ENCODE data around the gene CFAP77.

The CFAP77 gene

GRCh38 chr9:132485393-132485792 is 75.4 kb downstream of the CFAP77 start:
- Histone ChIP-seq H3K18ac (ENCODE audit: low read length) (no peak overlapping the region), H3K23ac (ENCODE audit: low read length) (no peak overlapping the region), H2AK5ac (ENCODE audit: low read length) (no peak overlapping the region), H3K36me3 (ENCODE audit: control insufficient read depth in 1 of 2, insufficient read depth in 2 of 2, low read length in 2 of 2) (no peaks in the 10 kb centered on the region), H4K12ac (ENCODE audit: low read depth, low read length) (no peak overlapping the region), H3K27ac (ENCODE audit: low read depth, low read length) (no peak overlapping the region), H3K4me2 (ENCODE audit: low read length) (no peak overlapping the region), H3K27me3 (ENCODE audit: insufficient read depth, low read length) (no peaks in the 10 kb centered on the region), H3K4me3 (ENCODE audit: low read depth, low read length) (no peak overlapping the region), H2BK5ac (ENCODE audit: low read depth, low read length, poor library complexity) (no peak overlapping the region), H4K91ac (ENCODE audit: low read depth, low read length) (no peak overlapping the region), H4K8ac (ENCODE audit: low read depth, low read length) (no peak overlapping the region), H2BK12ac (ENCODE audit: low read length) (no peak overlapping the region), H3K9me3 (ENCODE audit: insufficient read depth, low read depth, low read length) (no peaks in the 10 kb centered on the region), H2BK120ac (ENCODE audit: insufficient read depth, low read length, poor library complexity) (no peak overlapping the region), H3K4ac (ENCODE audit: low read depth, low read length) (no peak overlapping the region), H3K4me1 (ENCODE audit: control insufficient read depth in 1 of 2, insufficient read depth in 2 of 2, low read length in 2 of 2) (no peaks in the 10 kb centered on the region), H3K79me1 (ENCODE audit: low read length) (no peaks in the 10 kb centered on the region), H3K14ac (ENCODE audit: low read length) (no peak overlapping the region), H3K79me2 (ENCODE audit: control insufficient read depth, insufficient read depth, low read length, poor library complexity) (no peaks in the 10 kb centered on the region), H2AFZ (ENCODE audit: insufficient read depth, low read length, poor library complexity) (no peak overlapping the region), H3K9ac (ENCODE audit: low read length) (no peak overlapping the region)
- no peak for DNase-seq
- no CpG with 5 or more reads among the region's 14 CpGs for WGBS (ENCODE audit: extremely low coverage, insufficient coverage, insufficient read length)

- Histone ChIP-seq H3K14ac (ENCODE audit: low read length) (no peak overlapping the region), H3K79me1 (ENCODE audit: low read length) (no peaks in the 10 kb centered on the region), H2BK12ac (ENCODE audit: low read length) (no peak overlapping the region), H2BK5ac (ENCODE audit: low read depth, low read length, poor library complexity) (no peak overlapping the region), H4K91ac (ENCODE audit: low read depth, low read length) (no peak overlapping the region), H3K4me3 (ENCODE audit: low read depth, low read length) (no peak overlapping the region), H3K27ac (ENCODE audit: low read depth, low read length) (no peak overlapping the region), H3K18ac (ENCODE audit: low read length) (no peak overlapping the region), H2BK120ac (ENCODE audit: insufficient read depth, low read length, poor library complexity) (no peak overlapping the region), H3K4me1 (ENCODE audit: control insufficient read depth in 1 of 2, insufficient read depth in 2 of 2, low read length in 2 of 2) (no peaks in the 10 kb centered on the region), H3K4ac (ENCODE audit: low read depth, low read length) (no peak overlapping the region), H3K9me3 (ENCODE audit: insufficient read depth, low read depth, low read length) (no peaks in the 10 kb centered on the region), H3K9ac (ENCODE audit: low read length) (no peak overlapping the region), H4K12ac (ENCODE audit: low read depth, low read length) (no peak overlapping the region), H3K4me2 (ENCODE audit: low read length) (no peak overlapping the region), H2AFZ (ENCODE audit: insufficient read depth, low read length, poor library complexity) (no peak overlapping the region), H3K36me3 (ENCODE audit: control insufficient read depth in 1 of 2, insufficient read depth in 2 of 2, low read length in 2 of 2) (no peaks in the 10 kb centered on the region), H3K27me3 (ENCODE audit: insufficient read depth, low read length) (no peaks in the 10 kb centered on the region), H3K79me2 (ENCODE audit: control insufficient read depth, insufficient read depth, low read length, poor library complexity) (no peaks in the 10 kb centered on the region), H2AK5ac (ENCODE audit: low read length) (no peak overlapping the region), H4K8ac (ENCODE audit: low read depth, low read length) (no peak overlapping the region), H3K23ac (ENCODE audit: low read length) (no peak overlapping the region)
- WGBS (ENCODE audit: extremely low coverage, insufficient coverage, insufficient read length): no CpG with 5 or more reads among the region's 32 CpGs
- no peak for DNase-seq
These were observed 76.8 kb downstream of the CFAP77 start for GRCh38 chr9:132486706-132487350.

DNA sequence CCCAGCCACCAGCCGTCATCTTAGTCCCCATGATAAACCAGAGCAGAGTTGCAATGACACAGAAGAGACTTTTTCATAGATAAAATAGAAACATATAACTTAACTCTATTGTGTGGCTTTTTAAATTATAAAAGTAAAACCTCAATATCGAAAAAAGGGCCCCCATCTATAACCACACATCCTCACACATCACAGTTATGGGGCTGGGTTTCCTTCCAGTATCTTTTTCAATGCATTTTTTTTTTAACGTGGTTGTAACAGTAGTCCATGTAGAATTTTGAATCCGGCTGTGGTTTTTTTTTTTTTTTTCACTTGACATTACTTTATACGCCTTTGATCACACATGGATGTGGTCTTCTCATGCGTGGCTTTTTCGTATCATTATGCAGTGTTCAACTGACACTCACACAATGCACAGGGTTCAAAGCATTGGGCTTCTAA is 77.4 kb downstream of the CFAP77 start:
- H3K79me1 ChIP-seq (ENCODE audit: low read length): no peaks in the 10 kb centered on the region
- H3K23ac ChIP-seq (ENCODE audit: low read length): no peak overlapping the region
- no peak overlapping the region for H3K18ac ChIP-seq (ENCODE audit: low read length)
- no peak overlapping the region for H3K4me2 ChIP-seq (ENCODE audit: low read length)
- H4K91ac ChIP-seq (ENCODE audit: low read depth, low read length): no peak overlapping the region
- DNase-seq: no peak
- H3K4me1 ChIP-seq (ENCODE audit: control insufficient read depth in 1 of 2, insufficient read depth in 2 of 2, low read length in 2 of 2): no peaks in the 10 kb centered on the region
- H2BK12ac ChIP-seq (ENCODE audit: low read length): no peak overlapping the region
- H3K79me2 ChIP-seq (ENCODE audit: control insufficient read depth, insufficient read depth, low read length, poor library complexity): no peaks in the 10 kb centered on the region
- no peak overlapping the region for H3K14ac ChIP-seq (ENCODE audit: low read length)
- H2AK5ac ChIP-seq (ENCODE audit: low read length): no peak overlapping the region
- no peak overlapping the region for H3K27ac ChIP-seq (ENCODE audit: low read depth, low read length)
- H3K9ac ChIP-seq (ENCODE audit: low read length): no peak overlapping the region
- no peak overlapping the region for H4K12ac ChIP-seq (ENCODE audit: low read depth, low read length)
- no peak overlapping the region for H3K4ac ChIP-seq (ENCODE audit: low read depth, low read length)
- no peak overlapping the region for H4K8ac ChIP-seq (ENCODE audit: low read depth, low read length)
- no CpG with 5 or more reads among the region's 7 CpGs for WGBS (ENCODE audit: extremely low coverage, insufficient coverage, insufficient read length)
- peaks cover 2% of the 10 kb centered on the region for H3K9me3 ChIP-seq (ENCODE audit: insufficient read depth, low read depth, low read length)
- H2BK120ac ChIP-seq (ENCODE audit: insufficient read depth, low read length, poor library complexity): no peak overlapping the region
- no peaks in the 10 kb centered on the region for H3K27me3 ChIP-seq (ENCODE audit: insufficient read depth, low read length)
- H2BK5ac ChIP-seq (ENCODE audit: low read depth, low read length, poor library complexity): no peak overlapping the region
- H3K4me3 ChIP-seq (ENCODE audit: low read depth, low read length): no peak overlapping the region
- H2AFZ ChIP-seq (ENCODE audit: insufficient read depth, low read length, poor library complexity): no peak overlapping the region
- H3K36me3 ChIP-seq (ENCODE audit: control insufficient read depth in 1 of 2, insufficient read depth in 2 of 2, low read length in 2 of 2): no peaks in the 10 kb centered on the region

DNA sequence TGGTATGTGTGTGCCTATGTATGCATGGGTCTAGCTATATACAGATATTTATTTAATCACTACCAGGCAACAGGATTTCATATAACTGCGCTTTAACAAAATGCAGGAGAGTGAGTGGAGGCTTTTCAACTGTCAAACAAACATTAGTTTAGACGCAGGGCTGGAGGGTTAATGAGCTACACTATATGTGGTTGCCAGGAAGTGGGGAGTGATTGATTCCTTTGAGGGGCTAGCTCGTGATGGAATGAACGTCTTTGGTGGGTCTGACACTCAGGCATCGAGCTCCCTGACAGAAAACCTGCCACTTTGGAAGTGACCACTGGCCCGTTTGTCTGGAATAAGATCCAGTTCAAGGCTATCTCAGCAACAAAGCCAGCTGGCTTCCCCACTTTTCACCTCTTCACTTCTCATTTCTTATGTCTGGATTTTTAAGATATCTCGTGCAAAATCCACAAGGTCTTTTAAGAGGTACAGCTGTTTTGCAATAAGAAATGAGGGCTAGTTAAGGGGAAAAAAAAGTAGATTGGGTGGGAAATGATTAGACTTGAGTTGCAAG is 78.0 kb downstream of the CFAP77 start:
- no peak overlapping the region for H3K27ac ChIP-seq (ENCODE audit: low read depth, low read length)
- no peaks in the 10 kb centered on the region for H3K79me1 ChIP-seq (ENCODE audit: low read length)
- H3K27me3 ChIP-seq (ENCODE audit: insufficient read depth, low read length): no peaks in the 10 kb centered on the region
- no peak overlapping the region for H2BK5ac ChIP-seq (ENCODE audit: low read depth, low read length, poor library complexity)
- no peak overlapping the region for H2BK120ac ChIP-seq (ENCODE audit: insufficient read depth, low read length, poor library complexity)
- no peaks in the 10 kb centered on the region for H3K36me3 ChIP-seq (ENCODE audit: control insufficient read depth in 1 of 2, insufficient read depth in 2 of 2, low read length in 2 of 2)
- H4K91ac ChIP-seq (ENCODE audit: low read depth, low read length): no peak overlapping the region
- H3K4me3 ChIP-seq (ENCODE audit: low read depth, low read length): no peak overlapping the region
- H3K18ac ChIP-seq (ENCODE audit: low read length): no peak overlapping the region
- peaks cover 6% of the 10 kb centered on the region for H3K9me3 ChIP-seq (ENCODE audit: insufficient read depth, low read depth, low read length)
- no peak overlapping the region for H3K23ac ChIP-seq (ENCODE audit: low read length)
- no peak overlapping the region for H2AFZ ChIP-seq (ENCODE audit: insufficient read depth, low read length, poor library complexity)
- H2BK12ac ChIP-seq (ENCODE audit: low read length): no peak overlapping the region
- H3K4me2 ChIP-seq (ENCODE audit: low read length): no peak overlapping the region
- H3K79me2 ChIP-seq (ENCODE audit: control insufficient read depth, insufficient read depth, low read length, poor library complexity): no peaks in the 10 kb centered on the region
- no CpG with 5 or more reads among the region's 7 CpGs for WGBS (ENCODE audit: extremely low coverage, insufficient coverage, insufficient read length)
- no peak overlapping the region for H2AK5ac ChIP-seq (ENCODE audit: low read length)
- no peak overlapping the region for H3K9ac ChIP-seq (ENCODE audit: low read length)
- no peak for DNase-seq
- no peak overlapping the region for H3K4ac ChIP-seq (ENCODE audit: low read depth, low read length)
- H4K12ac ChIP-seq (ENCODE audit: low read depth, low read length): no peak overlapping the region
- no peak overlapping the region for H4K8ac ChIP-seq (ENCODE audit: low read depth, low read length)
- no peak overlapping the region for H3K14ac ChIP-seq (ENCODE audit: low read length)
- H3K4me1 ChIP-seq (ENCODE audit: control insufficient read depth in 1 of 2, insufficient read depth in 2 of 2, low read length in 2 of 2): no peaks in the 10 kb centered on the region
